CD4-positive, alpha-beta T cell (primary cell): ENCODE measurements around the gene KDM2A. TPM values are rescaled to one million over a fixed set of nuclear protein-coding genes. Genes with fewer than 3 reads are reported as not detected.

ENCODE experiments used
- ATAC-seq: fragments of 200-7000 bp; cut with Tn5 transposase; one replicate; pipeline ENCODE4 v1.10.0; 2022; ENCODE audit warnings: mild to moderate bottlenecking; ENCODE audit not compliant: poor library complexity
- CTCF ChIA-PET: fragments of 350-600 bp; sonication (Branson Sonifier 250); formaldehyde crosslinking; loops from one replicate; lab custom pipeline; 2021; ENCODE audit warnings: antibody characterized with exemption, inconsistent platforms; lab: Charles Lee
- POLR2A ChIA-PET: fragments of 350-600 bp; sonication (Branson Sonifier 250); formaldehyde crosslinking; loops from one replicate; lab custom pipeline; 2021; ENCODE audit warnings: antibody characterized with exemption, inconsistent platforms; lab: Charles Lee
- DNase-seq, 14 experiments: peaks; one replicate each; pipeline ENCODE4 v3.0.0-alpha.2; 2013 to 2020; ENCODE audit warnings: mixed read lengths in 2 of 14
- H3K27ac ChIP-seq, 2 donors: one replicate each; pipeline versions ENCODE4 v1.5.1 to v1.7.0; 2013; ENCODE audit warnings: low read length in 2 of 2, low read depth in 1 of 2, mild to moderate bottlenecking in 1 of 2
- H3K27me3 ChIP-seq, 2 experiments: 1 replicate in 1 of 2; 2 replicates in 1 of 2; pipeline versions ENCODE4 v1.6.1 to v1.7.0; 2013; ENCODE audit warnings: low read length in 2 of 2, control low read depth in 1 of 2, mild to moderate bottlenecking in 1 of 2, moderate library complexity in 1 of 2; ENCODE audit not compliant: insufficient read depth in 2 of 2, control insufficient read depth in 1 of 2
- H3K36me3 ChIP-seq: one replicate; pipeline ENCODE4 v1.6.1; 2013; ENCODE audit warnings: low read length, control low read depth; ENCODE audit not compliant: insufficient read depth
- H3K4me1 ChIP-seq: one replicate; pipeline ENCODE4 v1.6.1; 2013; ENCODE audit warnings: low read length, control low read depth; ENCODE audit not compliant: insufficient read depth
- H3K4me3 ChIP-seq: one replicate; pipeline ENCODE4 v1.5.1; 2013; ENCODE audit warnings: mild to moderate bottlenecking, low read length, moderate library complexity
- H3K9me3 ChIP-seq, 2 experiments: 1 replicate in 1 of 2; 2 replicates in 1 of 2; pipeline versions ENCODE4 v1.6.1 to v1.7.0; 2013; ENCODE audit warnings: low read length in 2 of 2, mild to moderate bottlenecking in 2 of 2, control low read depth in 1 of 2, moderate library complexity in 1 of 2; ENCODE audit not compliant: control insufficient read depth in 1 of 2, insufficient read depth in 1 of 2
- H3K27ac Mint-ChIP-seq: one replicate; pipeline ENCODE4 v1.8.0; 2020; ENCODE audit warnings: mixed read lengths
- H3K27me3 Mint-ChIP-seq: one replicate; pipeline ENCODE4 v1.8.0; 2021; ENCODE audit warnings: mixed read lengths
- H3K36me3 Mint-ChIP-seq: one replicate; pipeline ENCODE4 v1.8.0; 2021; ENCODE audit warnings: low read depth, mixed read lengths
- H3K4me1 Mint-ChIP-seq: one replicate; pipeline ENCODE4 v1.8.0; 2021; ENCODE audit warnings: low read depth, mixed read lengths
- H3K4me3 Mint-ChIP-seq: one replicate; pipeline ENCODE4 v1.8.0; 2020; ENCODE audit warnings: mild to moderate bottlenecking, mixed read lengths
- H3K9me3 Mint-ChIP-seq: one replicate; pipeline ENCODE4 v1.8.0; 2020; ENCODE audit warnings: mixed read lengths
- intact Hi-C, 2 experiments: fragments of 100-400 bp; cut with DNase I in 1 of 2; cut with micrococcal nuclease in 1 of 2; formaldehyde crosslinking; loops; one replicate each; pipeline versions ENCODE4 v1.15.1 to v1.9.0; 2023 to 2025; cut with DNase I, micrococcal nuclease
- total RNA-seq, 174 experiments: library from RNA in 2 of 174; stranded (reverse) in 2 of 174; gene quantifications; one replicate each; pipeline ENCODE4 v1.2.3 and lab custom pipeline; 2021 to 2026
- TF ChIP-seq, protein P1 (sequence below): fragments of 200-600 bp; IDR thresholded peaks from one replicate; pipeline ENCODE4 v1.8.0; 2022; ENCODE audit warnings: antibody characterized with exemption, mild to moderate bottlenecking

KDM2A gene
- total RNA-seq, 2 experiments from 2014 or later: 410 to 412 TPM

- Histone ChIP-seq H3K9me3 (no peaks in the 10 kb centered on the region), H3K36me3 (peaks cover 69% of the 10 kb centered on the region), H3K4me3 (peak overlapping the region; percentile 91), H3K4me1 (peaks cover 86% of the 10 kb centered on the region), H3K27me3 (no peaks in the 10 kb centered on the region), H3K27ac (peak overlapping the region; percentile 90 to 95)
- intact Hi-C loops: loop anchor here (1.0 to 10.0 kb wide), 5 partner anchors 11 to 196 kb away; partner anchors contain the start of gene AIP (in 1 of the 2)
- Mint-ChIP-seq H3K27me3 (no peaks in the 10 kb centered on the region), H3K36me3 (peaks cover 85% of the 10 kb centered on the region), H3K27ac (peak overlapping the region; percentile 90), H3K9me3 (no peaks in the 10 kb centered on the region), H3K4me3 (peak overlapping the region; percentile 83), H3K4me1 (peaks cover 49% of the 10 kb centered on the region)
- POLR2A ChIA-PET: interaction anchor here (0.5 to 5.5 kb wide), 22 partner anchors 10 to 650 kb away, joined by 3 to 191 read pairs (median 6); partner anchors contain the start of genes AIP, GRK2, KDM2A and POLD4
- CTCF ChIA-PET: interaction anchor here (0.8 to 4.5 kb wide), 12 partner anchors 9 to 94 kb away, joined by 3 to 38 read pairs (median 5); partner anchors contain the start of gene GRK2
- DNase-seq (peak; percentile 79 to 95 (median 89)), ATAC-seq (peak; percentile 63)
- TF ChIP-seq, protein P1, sequence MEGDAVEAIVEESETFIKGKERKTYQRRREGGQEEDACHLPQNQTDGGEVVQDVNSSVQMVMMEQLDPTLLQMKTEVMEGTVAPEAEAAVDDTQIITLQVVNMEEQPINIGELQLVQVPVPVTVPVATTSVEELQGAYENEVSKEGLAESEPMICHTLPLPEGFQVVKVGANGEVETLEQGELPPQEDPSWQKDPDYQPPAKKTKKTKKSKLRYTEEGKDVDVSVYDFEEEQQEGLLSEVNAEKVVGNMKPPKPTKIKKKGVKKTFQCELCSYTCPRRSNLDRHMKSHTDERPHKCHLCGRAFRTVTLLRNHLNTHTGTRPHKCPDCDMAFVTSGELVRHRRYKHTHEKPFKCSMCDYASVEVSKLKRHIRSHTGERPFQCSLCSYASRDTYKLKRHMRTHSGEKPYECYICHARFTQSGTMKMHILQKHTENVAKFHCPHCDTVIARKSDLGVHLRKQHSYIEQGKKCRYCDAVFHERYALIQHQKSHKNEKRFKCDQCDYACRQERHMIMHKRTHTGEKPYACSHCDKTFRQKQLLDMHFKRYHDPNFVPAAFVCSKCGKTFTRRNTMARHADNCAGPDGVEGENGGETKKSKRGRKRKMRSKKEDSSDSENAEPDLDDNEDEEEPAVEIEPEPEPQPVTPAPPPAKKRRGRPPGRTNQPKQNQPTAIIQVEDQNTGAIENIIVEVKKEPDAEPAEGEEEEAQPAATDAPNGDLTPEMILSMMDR: peak; percentile 48
These were observed 169.6 kb downstream of the KDM2A start for GRCh38 chr11:67288452-67289225.

DNA sequence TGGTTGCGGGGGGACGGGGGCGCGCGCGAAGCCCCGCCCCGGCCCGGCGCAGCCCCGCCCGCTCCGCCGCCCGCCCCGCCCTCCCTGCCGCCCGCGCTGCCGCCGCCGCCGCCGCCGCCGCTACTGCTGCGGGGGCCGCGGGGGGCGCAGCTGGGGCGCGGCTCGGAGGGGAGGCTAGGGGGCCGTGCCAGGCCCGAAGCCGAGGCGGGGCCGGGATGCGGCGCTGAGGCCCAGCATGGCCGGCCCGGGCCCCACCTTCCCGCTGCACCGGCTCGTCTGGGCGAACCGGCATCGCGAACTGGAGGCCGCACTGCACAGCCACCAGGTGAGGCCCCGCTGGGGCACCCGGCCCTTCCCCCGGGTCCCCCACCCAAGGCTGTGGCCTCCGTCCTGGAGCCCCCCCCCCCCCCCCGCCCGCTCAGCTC is 170.2 kb downstream of the KDM2A start, which contains the start of gene ANKRD13D:
ANKRD13D (plus strand) TSS at position 78 of the 425 bp plus-strand sequence; CDS start at position 236, 158 bp downstream.
- CTCF ChIA-PET: interaction anchor here (0.8 to 4.5 kb wide), 12 partner anchors 9 to 93 kb away, joined by 3 to 38 read pairs (median 5); partner anchors contain the start of gene GRK2
- Histone ChIP-seq H3K4me3 (peak within 1 kb of the TSS; percentile 91), H3K36me3 (peaks cover 63% of the 10 kb centered on the region), H3K27ac (peak within 1 kb of the TSS; percentile 90 to 95), H3K9me3 (no peaks in the 10 kb centered on the region), H3K4me1 (peaks cover 82% of the 10 kb centered on the region), H3K27me3 (no peaks in the 10 kb centered on the region)
- peaks cover 55% of the 10 kb centered on the region for H3K4me1 Mint-ChIP-seq
- TF ChIP-seq, protein P1: peak; percentile 5
- no peaks in the 10 kb centered on the region for H3K9me3 Mint-ChIP-seq
- peak within 1 kb of the TSS; percentile 92 for H3K4me3 Mint-ChIP-seq
- peak within 1 kb of the TSS; percentile 90 for H3K27ac Mint-ChIP-seq
- H3K36me3 Mint-ChIP-seq: peaks cover 85% of the 10 kb centered on the region
- DNase-seq (peak in 2 of 14 experiments; percentile 35 to 44), ATAC-seq (peak; percentile 33)
- POLR2A ChIA-PET: interaction anchor here (0.5 to 5.5 kb wide), 16 partner anchors 11 to 194 kb away, joined by 3 to 191 read pairs (median 10); partner anchors contain the start of genes AIP, GRK2, POLD4 and PPP1CA
- H3K27me3 Mint-ChIP-seq: no peaks in the 10 kb centered on the region
- intact Hi-C loops: loop anchor here (1.0 to 10.0 kb wide), 2 partner anchors 28 to 196 kb away; partner anchors contain the start of gene AIP (in 1 of the 2)
